Stimulated activated CD8-positive, alpha-beta memory T cell treated with anti-CD3 and anti-CD28 coated beads, Interleukin-15, amount 100 ng/mL, for 48 hours (primary cell): ENCODE measurements around the gene SOS1.
"Not testable (repeated sequence)": the region's sequence is repeated elsewhere in the genome, so short reads cannot be mapped to it uniquely, and the experiment has no call there.

Experiments used
- DNase-seq, 2 donors: peaks; one replicate each; pipeline ENCODE4 v3.0.0-alpha.2; 2020; ENCODE audit warnings: low read depth in 2 of 2

The SOS1 gene

DNA sequence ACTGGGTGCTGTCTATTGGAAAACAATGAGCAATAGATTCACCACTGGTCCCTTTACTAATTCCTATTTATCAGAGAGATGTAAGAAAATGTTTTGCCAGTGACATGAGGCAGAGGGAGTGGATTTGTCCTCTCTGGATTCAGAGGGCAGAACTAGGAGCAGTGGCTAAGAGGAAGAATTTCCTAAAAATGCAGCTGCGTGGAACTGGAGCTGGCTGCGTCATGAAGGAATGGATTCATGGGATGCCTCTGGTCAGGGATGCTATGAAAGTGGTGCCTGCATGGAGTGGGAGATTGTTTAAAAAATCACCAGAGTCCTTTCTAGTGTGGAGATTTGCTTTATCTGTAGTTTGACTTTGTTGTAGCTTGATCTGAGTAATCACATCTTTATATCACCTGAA, 152.8 kb downstream of the SOS1 start:
- DNase-seq = no peak

DNA sequence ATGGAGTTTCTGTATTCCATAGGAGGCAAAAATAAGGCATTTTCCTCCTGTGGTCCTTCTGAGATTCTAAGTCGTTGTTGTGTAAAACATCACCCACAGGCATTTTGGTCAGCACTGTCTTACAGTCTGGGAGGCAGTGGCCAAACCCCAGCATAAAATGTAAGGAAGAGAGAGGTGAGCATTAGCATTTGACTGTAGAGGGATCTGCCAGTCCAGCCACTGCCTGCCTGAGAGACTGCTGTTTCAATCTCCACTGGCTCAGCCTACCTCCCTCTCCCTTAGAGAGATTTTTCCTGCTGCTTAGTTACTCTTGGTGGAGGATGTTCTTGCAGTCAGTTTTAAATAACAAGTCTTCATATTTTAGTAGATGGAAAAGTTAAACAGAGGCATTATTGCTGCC, 154.2 kb downstream of the SOS1 start:
- no peak for DNase-seq

GRCh38 chr2:38966006-38966405, 154.8 kb downstream of the SOS1 start:
- DNase-seq = no peak

DNA sequence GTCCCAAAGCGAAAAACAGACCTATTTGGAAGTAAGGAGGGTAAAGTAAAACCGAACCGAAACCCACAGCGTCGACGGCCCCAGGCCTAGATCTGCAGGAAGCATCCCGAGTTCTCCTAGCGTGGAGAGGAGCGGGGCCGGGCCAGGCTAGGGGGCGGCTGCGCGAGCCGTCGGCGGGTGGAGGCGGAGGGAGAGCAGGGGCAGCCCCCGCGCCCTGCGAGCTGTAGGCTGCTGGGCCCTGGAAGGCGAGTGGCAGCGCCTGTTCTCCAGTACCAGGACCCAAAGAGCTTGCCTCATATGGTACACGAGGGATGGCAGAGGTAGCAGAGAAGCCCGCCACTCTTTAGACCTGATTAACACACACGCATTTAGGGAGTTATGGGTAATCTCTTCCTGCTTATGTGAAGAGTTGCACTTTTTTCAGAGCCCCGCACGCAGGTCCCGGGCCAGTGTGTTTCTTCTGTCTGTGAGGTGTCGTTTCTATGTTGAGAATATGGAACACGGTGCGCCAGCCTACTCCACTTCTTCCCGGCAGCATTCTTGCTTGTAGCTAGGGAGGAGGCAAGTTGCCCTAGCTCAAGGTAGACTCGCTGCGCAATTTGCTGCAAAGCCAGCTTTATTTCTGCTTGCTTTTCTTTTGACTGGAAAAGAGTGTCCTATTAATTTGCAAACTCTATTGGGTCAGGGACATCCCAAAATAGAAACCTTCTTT, 160.1 kb downstream of the SOS1 start:
- no peak for DNase-seq

GRCh38 chr2:38959938-38960608, 160.8 kb downstream of the SOS1 start:
- peak; percentile 65 to 71 for DNase-seq

DNA sequence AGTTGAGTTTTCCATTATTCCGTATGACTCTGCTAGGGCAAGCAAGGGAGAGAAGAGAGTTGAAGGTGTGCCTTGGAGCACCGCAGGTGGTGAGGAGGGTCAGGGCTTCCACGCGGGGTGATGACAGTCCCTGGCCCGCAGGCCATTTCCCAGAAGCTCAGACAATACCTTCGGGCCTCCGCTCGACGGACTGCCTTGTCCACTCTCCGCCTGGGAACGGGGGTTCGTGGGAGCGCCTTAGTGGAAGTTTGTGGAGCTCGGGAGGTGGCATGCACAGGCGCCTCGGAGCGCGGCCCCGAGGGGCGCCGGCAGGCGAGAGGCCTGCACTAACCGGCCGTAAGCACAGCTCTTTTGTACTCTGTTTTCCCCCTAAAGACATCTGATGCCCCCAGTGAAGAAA, 161.4 kb downstream of the SOS1 start:
- no peak for DNase-seq

DNA sequence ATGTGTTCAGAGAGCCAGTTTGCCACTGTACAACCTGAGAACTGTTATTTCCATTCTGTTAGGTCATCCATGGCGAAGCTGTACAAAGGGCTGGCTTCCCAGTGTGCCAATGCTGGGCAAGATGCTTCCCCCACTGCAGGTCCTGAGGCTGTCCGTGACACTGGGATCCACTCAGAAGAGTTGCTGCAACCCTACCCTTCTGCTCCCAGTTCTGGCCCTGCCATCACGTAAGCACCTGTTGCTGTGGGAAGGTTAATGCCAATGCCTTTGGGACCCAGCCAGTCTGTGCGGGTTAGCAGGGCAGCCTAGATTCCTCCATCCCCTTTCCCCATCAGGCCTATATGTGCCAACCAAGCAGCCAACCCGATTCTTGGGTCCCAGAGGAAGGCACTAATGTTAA, 162.9 kb downstream of the SOS1 start:
- DNase-seq = no peak

GRCh38 chr2:38951766-38952165, 169.1 kb downstream of the SOS1 start:
- DNase-seq = no peak

DNA sequence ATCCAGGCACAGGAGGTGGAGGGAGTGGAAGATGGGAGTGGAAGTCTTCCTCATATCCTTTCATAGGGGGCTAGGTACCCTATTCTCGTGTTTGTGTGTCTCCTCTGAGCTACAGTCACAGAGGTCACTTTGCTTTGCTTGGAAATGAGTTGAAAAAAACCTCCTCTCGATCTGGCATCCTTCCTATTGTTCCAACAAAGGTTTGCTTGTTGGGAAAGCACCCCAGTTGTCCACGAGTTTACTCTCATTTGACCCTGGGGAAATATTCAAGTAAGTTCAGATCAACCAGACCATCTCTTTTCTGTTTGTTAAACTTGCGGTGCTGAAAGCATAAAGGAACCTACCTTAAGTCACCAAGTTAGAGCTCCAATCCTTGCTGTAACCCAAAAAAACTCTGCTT, 171.9 kb downstream of the SOS1 start:
- no peak for DNase-seq

- DNase-seq = no peak
Measured at GRCh38 chr2:38948387-38948882, 172.4 kb downstream of the SOS1 start.

- peak; percentile 40 to 44 for DNase-seq
Measured at GRCh38 chr2:38947241-38948239, 173.3 kb downstream of the SOS1 start.

- DNase-seq = no peak
Measured at GRCh38 chr2:38945911-38946310, 174.9 kb downstream of the SOS1 start.

DNA sequence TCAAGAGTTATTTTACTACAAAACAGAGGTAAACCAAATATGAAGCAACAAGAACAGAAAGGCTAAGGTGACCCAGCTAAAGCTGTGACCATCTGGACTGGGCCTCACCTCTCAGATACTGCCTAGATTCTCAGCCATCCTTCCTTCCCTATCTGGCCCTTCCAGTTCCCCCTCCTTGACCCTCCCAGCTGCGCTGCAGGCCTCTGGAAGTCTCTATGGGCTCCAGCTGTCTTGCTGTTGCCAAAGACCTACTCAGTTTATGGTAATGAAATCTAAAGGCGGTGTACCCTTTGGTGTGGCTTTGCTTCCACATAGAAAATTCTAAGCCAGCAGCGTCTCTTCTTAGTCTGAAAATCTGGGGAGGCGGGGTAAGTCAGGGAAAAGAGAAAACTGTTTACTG, 175.5 kb downstream of the SOS1 start:
- no peak for DNase-seq

- DNase-seq = no peak
Measured at GRCh38 chr2:38943784-38944183, 177.1 kb downstream of the SOS1 start.

DNA sequence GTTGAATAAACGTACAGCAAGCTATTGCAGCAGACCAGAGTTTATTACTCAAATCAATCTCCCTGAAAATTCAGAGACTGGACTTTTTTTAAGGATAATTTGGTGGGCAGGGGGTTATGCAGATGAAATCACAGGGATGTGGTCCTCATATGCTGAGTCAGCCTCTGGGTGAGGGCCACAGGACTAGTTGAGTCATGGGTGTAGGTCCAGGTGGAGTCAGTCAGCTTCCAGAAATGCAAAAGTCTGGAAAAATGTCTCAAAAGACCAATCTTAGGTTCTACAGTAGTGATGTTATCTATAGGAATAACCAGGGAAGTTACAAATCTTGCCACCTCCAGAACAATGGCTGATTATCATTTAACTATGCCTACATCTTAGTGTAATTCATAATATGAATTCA, 180.1 kb downstream of the SOS1 start:
- DNase-seq = no peak

DNA sequence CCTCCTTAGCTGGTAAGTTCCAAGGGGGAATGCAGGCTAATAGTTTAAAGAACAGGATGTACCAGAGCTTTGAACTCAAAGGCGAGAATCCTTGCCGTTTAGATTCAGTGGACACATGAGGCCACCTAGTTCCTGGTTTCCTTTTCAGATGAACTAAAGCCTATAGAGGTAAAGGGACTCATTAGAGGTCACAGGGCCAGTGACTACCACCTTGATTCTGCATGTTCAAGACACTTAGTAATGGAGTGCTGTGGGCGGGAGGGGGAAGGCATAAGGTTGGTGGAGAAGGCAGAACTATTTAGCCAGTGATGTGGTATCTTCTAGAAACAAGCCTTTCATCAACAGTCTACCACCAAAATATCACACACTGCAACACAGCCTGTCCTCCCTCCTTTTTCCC, 183.3 kb downstream of the SOS1 start:
- DNase-seq = no peak

- not testable (repeated sequence) for DNase-seq
Measured at GRCh38 chr2:38936516-38936915, 184.3 kb downstream of the SOS1 start.

GRCh38 chr2:38935568-38936172, 185.2 kb downstream of the SOS1 start:
- DNase-seq = no peak

- DNase-seq = no peak
Measured at GRCh38 chr2:38934742-38935141, 186.1 kb downstream of the SOS1 start.

DNA sequence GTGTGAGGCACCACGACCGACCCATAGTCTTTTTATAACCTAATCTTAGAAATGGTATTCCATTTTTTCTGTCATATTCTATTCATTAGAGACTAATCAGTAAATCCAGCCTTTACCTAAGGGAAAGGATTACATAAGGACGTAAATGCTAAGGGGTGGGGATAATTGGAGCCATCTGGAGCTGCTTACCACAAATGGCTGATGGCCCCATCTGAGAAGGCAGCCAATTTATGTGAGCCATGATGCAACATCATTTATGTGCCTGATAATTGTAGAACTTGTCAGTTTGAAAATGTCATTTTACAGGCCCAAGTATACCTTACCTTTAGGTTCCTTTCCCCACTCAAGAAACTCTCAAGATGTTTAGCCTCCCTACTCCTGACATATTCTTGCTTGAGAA, 187.2 kb downstream of the SOS1 start:
- no peak for DNase-seq

DNA sequence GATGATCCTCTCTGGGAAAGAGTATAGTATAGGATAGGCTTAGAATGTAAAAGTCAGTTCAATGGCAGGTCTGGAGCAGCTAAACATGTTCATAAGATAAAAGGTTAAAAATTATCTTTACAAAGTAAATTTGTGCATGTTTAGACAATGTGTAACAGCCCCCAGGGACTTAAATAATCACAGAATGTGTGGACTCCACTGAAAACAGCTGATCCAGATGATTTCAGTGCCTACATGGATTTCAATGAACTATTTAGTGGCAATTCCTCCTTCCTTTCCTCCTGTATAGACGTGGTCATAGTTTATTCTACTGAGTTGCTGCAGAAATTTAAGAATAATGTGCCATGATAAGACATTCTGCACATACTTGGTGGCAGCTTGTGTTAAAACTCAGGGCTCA, 188.3 kb downstream of the SOS1 start:
- no peak for DNase-seq
